GM18526 (cell line): Measurements from ENCODE around the gene CARM1.

Experiments used
- POLR2A ChIP-seq: IDR thresholded peaks from 3 replicates; pipeline ENCODE4 v1.6.1; 2011; ENCODE audit not compliant: insufficient read length; ENCODE audit errors: extremely low read depth

Gene CARM1

DNA sequence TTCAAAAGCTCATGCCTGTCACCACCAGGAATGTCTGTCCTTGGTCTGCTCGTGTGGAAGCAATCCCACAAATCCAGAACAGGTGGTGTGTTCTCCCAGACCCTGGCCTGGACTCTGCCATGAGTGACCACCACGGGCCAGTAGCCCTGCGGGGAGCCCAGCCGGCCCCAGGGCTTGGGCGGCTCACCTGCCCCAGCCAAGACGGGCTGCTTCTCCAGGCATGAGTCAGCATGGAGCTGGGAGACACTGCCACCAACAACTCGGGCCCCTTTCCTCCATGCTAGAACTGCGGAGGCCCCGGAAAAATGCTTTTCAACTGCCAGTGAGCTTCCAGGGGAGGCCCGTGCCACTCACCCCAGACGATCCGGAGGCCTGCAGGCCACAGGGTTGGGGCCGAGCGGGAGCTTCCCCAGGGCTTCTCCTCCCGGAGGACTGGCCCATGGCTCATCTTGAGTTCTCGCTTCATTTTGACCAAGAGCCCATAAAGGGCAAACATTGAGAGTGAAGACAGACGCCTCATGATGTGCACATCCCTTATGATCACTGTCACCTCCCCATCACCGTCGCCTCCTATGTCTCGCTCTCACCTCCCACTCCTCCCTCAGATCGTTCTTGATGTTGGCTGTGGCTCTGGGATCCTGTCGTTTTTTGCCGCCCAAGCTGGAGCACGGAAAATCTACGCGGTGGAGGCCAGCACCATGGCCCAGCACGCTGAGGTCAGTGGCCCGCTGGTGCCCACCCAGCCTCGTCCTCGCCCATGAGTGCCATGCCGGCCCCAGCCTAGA is 40.4 kb downstream of the CARM1 start:
- TF ChIP-seq POLR2A = no peak

DNA sequence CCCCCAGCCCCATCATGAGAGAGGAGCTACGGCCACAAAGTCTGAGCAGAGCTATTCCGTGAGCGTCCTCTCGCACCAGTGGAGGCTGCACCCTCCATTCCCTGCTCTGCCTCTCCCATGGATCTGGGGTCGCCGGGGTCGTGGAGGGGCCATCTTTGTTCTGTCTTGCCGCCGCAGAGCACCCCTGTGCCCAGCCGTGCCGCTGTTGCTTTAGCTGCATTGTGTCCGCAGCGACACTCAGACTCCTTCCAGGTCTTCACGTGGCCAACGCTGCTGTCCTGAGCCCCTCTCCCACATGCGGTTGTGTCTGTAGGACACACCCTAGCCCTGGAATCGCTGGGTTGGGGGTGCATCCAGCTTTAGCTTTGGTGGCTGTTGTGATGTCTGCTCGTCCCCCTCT is 41.3 kb downstream of the CARM1 start:
- TF ChIP-seq POLR2A = no peak

DNA sequence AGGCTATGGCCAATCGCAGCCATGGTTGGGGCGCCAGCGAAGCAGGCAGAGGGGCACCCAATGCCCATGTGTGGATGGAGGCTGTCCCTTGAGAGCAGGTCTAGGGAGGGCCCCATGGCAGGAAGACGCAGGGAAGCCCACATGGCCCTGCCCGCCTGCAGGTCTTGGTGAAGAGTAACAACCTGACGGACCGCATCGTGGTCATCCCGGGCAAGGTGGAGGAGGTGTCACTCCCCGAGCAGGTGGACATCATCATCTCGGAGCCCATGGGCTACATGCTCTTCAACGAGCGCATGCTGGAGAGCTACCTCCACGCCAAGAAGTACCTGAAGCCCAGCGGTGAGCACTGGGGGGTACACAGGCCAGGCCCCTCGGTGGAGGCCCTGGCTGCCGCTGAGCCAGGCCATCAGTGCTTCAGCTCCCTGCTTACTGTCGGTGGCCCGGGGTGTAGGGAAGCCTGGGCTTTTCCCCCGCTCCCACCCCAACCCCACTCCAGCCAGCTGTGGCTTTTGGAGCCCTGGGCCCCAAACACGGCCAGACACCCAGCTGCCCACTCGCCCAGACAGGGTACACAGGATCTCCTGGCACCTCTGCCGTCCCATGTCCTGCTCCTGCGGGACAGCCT is 42.5 kb downstream of the CARM1 start:
- no peak for TF ChIP-seq POLR2A

- TF ChIP-seq POLR2A = no peak
Measured at GRCh38 chr19:10915130-10916091, 44.1 kb downstream of the CARM1 start.

GRCh38 chr19:10916602-10917001 is 45.2 kb downstream of the CARM1 start:
- no peak for TF ChIP-seq POLR2A

DNA sequence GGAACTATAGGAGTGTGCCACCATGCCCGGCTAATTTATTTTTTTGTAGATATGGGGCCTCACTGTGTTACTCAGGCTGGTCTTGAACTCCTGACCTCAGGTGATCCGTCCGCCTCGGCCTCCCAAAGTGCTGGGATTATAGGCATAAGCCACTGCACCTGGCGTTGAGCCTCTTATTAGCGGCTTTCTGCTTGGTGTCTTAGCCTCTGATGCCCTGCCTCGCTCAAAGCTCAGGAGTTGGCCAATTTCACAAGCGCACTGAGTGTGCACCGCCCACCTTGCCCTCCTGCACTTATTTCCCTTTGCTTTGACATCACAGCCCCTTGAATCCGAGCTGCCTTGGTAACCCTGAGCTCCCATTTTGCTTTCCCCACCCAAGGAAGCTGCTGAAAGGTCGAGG is 47.0 kb downstream of the CARM1 start:
- no peak for TF ChIP-seq POLR2A

DNA sequence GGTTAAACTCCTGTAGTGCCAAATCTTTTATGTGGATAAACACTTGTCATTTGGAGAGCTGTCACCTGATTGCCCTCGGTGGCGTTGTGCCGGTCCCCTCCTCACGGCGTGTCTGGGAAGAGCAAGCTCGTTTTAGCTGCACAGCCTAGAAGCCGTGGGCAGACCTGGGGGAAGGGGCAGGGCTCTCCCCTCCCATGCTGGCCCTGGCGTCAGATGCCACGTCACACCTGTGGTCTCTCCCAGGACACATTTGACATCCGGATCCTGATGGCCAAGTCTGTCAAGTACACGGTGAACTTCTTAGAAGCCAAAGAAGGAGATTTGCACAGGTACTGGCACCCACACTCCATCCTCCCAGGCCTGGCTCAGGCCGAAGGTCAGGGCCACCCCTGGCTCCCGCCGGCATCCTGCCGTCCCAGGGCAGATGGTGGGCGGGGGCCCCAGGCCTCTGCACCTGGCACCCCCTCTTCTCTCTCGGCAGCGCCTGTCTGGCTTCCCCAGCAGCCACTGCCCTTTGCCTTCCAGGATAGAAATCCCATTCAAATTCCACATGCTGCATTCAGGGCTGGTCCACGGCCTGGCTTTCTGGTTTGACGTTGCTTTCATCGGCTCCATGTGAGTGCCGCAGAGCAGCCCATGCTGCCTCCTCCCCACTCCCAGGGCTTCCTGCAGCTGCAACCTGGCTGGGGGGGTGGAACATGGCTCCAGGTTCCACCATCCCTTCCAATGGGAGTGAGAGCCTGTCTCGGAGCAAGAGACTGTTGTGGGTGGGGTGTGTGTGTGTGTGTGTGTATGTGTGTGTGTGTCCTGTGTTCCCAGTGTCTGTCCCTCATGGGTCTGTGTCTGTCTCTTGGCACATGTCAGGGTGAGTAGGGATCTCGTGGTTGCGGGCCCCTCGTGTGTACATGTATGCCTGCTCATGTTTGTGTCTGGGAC is 48.3 kb downstream of the CARM1 start:
- TF ChIP-seq POLR2A = no peak

DNA sequence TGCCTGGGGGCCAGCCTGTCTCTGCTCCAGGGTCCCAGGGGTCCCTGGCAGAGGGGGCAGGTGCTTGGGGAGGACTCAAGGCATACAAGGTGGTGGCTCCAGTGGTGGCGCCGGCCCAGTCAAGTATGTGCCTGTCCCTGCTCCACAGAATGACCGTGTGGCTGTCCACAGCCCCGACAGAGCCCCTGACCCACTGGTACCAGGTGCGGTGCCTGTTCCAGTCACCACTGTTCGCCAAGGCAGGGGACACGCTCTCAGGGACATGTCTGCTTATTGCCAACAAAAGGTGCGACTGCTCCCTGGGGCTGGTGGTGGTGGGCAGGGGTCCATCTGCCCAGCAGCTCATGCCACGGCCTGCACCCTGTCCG is 48.9 kb downstream of the CARM1 start:
- TF ChIP-seq POLR2A = no peak

DNA sequence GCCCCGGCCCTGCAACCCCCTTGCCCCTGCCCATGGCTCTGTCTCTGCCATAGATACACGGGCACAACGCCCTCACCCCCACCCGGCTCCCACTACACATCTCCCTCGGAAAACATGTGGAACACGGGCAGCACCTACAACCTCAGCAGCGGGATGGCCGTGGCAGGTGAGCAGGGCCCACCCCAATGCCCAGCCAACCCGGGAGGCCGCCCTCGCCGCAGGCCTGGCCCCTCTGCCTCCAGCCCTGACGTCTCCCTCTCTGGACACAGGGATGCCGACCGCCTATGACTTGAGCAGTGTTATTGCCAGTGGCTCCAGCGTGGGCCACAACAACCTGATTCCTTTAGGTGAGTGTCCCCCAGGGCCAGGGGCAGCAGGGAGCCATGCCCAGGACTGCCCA is 49.4 kb downstream of the CARM1 start:
- TF ChIP-seq POLR2A = no peak

DNA sequence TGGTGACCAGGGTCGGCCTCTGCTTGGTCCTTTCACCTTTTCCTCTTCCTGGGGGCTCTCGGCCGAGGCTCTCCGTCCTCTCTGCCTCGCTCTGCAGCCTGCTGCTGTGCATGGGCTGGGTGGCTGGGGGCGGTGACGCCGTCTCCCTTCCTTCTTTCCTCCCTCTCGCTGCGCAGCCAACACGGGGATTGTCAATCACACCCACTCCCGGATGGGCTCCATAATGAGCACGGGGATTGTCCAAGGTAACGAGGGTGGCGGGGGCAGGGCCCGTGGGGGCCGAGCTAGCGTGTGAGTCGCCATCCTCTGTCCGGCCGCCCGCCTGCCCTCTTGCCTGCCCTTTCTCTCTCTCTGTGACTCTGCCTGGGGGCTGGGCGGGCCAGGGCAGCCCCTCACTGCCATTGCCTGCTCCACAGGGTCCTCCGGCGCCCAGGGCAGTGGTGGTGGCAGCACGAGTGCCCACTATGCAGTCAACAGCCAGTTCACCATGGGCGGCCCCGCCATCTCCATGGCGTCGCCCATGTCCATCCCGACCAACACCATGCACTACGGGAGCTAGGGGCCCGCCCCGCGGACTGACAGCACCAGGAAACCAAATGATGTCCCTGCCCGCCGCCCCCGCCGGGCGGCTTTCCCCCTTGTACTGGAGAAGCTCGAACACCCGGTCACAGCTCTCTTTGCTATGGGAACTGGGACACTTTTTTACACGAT is 50.0 kb downstream of the CARM1 start:
- TF ChIP-seq POLR2A = no peak

GRCh38 chr19:10921910-10922637 is 50.7 kb downstream of the CARM1 start:
- TF ChIP-seq POLR2A = no peak

GRCh38 chr19:10922638-10923014 is 51.3 kb downstream of the CARM1 start:
- TF ChIP-seq POLR2A = no peak
